AG08395 (cell line): ENCODE results near the gene WDR20.

Source experiments
- DNase-seq: peaks from one replicate; pipeline ENCODE4 v3.0.0; 2012; ENCODE audit warnings: mixed read lengths, low spot score

Gene WDR20

DNA sequence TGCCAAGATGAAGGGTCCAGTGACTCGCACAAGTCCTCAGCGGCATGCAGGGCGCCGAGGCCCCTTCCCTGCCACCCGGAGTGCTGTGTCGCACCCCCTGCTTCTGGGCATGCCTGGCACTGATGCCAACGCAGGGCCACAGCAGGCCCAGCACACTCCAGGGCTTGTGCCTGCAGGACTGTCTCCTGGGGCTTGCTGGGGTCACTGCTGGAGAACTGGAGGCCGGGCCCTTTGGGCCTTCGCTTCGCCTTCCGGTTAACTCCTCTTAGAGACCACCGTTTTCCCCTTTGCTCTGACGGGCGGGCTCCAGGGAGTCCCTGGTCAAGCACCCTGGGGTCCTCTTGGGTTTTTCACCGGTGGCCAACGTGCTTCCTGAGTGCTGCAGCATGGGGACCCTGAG, 79.6 kb downstream of the WDR20 start:
- no peak for DNase-seq

DNA sequence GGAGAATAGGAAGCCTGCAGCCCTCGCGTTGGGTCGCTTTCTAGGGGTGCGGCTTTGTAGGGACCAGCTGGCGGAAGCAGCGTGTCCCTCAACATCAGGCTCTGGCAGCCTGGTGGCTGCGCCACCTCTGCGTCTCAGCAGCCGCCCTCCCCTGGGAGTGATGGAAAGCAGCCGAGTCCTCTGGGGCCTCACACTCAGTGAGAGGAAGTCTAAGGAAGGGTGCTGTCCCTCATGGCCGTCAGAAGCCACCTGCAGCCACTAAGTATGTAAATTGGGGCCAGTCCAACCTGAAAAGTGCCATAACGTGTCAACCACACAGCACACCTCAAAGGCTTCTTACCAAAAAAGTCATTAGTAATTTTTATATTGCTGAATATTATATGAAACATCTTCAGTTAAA, 80.3 kb downstream of the WDR20 start:
- DNase-seq = no peak

DNA sequence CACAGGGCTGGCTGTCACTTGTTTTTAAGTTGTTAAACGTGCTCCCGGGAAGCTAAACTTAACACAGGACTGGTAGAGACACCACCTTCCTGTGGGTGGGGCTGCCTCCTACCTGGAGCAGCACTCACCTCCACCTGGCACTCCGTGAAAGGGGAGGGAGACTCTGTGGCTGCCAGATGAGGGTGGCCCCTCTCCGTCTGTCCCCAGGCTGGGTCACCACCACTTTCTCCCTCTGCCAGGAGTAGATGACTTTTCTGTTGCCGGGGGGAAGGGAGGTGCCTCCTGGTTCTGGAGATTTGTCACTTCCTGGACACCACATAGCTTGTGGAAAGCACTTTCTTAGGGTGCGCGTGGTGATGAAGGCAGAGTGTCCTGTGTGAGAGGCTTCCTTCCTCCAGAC, 81.3 kb downstream of the WDR20 start:
- peak; percentile 45 for DNase-seq

DNA sequence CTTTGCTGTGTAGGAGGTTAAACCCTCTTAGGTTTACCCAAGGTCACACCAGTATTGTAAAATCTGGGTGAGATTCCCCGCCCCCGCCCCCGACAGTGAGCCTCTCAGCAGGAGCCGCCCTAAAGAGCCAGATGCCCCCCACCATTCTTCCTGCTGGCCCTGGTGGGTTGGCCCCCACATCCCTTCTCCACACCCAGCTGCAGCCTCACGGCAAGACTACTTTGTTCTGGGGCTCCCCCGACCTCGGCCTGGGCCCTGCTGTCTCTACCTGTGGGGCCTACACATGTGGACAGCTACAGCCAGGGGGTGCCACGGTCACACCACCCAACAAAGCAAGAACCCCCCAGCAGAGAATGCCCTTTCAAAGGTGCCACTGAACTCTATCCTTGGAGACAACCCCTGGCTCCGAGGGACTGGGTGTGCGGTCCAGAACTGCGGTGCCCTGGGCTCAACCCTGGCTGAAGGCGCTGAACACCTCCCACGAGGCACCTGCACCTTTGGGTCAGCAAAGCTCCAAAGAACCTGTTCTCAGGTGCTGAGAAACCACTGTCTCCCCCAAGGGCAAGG, 82.4 kb downstream of the WDR20 start:
- DNase-seq = no peak

DNA sequence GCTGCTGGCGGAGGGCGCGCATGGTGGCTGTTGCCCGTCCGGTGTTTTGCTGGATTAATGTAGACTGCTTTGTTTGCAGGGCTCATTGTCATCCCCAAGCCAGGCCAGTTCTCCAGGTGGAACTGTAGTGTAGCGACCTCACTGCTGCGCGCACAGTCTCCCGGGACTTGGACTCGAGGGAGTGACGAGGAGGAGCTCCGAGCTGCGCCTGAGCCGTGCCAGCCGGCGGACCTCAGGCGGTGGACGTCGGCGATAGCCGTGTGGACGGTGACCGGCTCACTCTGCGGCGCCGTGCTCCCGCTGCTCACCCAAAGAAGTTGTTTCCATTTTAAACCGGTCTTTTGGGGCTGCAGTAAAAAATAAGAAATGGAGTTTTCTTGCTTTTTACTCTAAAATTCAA, 83.1 kb downstream of the WDR20 start:
- no peak for DNase-seq

DNA sequence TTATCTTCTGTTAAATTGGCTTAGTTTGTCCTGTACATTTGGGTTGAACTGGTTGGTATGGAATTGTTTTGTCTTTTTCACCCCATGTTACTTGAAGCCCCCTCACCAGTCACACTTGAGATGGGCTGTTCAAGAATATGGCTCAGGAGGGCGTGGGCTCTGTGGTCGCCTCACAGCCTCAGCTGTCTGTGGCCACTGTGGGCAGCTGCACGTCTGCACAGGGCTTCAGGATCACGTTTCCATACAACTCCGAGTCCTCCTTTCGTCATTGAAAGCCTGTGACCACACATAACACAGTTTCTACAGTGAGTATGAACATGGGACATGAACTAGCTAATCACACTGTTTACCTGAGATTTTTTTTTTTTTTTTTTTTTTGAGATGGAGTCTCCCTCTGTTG, 84.0 kb downstream of the WDR20 start:
- DNase-seq = no peak

DNA sequence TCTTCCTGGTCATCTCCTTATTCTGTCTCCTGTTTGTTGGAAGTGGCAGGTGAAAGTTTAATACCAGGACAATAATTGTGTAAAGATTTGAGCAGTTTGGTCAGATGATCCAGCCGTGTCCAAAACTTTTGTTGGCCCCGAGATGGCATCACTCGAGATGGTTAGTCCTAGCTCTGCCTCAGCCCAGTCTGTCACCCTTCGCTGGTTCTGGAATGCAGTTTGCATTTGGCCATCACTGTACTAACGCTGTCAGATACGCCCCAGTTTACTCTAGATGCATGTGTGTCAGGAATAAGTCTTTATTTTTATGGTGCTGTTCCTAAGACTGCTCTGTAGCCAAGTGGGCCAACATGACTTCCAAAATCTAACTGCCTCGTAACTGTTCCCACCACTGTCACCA, 85.7 kb downstream of the WDR20 start:
- no peak for DNase-seq

DNA sequence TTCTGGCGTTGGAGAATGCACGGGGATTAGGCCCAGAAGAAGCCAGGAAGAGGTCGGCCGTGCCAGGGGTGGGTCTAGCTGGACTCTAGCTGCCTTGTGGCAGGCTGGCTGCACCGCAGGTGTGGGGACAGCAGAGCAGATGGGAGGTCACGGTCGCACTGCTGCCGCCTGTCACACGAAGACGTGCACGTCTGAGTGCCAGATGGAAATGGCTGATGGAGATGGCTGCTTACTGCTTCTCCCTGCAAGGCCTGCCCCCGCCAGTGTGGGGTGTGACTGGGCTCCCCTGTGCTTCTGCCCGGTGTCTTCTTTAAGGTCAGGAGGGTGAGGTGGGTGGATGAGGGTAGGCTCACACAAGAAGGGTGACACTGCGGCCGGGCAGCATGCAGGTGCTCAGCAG, 86.2 kb downstream of the WDR20 start:
- DNase-seq = no peak

DNA sequence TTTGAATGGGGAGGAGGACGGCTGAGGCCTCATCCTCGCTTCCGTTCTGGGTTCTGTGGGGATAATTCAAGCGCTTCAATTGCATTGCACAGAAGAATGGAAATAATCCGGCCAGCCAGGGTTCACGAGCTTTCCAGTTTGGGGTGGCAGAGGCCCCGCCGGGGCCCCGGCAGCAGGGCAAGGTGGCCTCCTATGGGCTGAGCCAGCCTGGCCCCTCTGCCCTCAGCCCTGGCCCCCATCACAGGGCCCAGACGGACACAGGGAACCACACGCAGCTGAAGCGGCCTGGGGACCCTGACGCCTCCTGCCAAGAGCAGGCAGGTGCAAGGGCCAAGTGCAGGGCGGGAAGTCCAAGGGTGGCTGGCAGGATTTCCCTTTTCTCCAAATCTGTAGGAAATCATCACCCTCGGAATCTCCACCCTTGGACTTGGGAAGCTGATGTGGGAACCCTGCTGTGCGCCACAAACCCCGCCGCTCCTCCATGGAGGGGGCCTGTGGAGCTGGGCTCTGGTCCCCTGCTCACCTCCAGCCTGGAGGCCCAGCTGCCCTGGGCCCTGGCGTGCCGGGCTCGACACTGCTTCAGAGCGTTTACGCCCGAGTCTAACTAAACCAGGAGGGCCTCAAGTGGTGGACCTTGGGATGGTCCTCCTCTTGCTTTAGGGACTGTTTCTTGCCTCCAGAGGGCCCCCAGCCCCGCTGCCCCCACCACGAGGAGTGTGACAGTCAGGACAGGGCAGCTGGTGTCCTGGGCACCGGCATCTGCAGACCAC, 86.8 kb downstream of the WDR20 start:
- no peak for DNase-seq

DNA sequence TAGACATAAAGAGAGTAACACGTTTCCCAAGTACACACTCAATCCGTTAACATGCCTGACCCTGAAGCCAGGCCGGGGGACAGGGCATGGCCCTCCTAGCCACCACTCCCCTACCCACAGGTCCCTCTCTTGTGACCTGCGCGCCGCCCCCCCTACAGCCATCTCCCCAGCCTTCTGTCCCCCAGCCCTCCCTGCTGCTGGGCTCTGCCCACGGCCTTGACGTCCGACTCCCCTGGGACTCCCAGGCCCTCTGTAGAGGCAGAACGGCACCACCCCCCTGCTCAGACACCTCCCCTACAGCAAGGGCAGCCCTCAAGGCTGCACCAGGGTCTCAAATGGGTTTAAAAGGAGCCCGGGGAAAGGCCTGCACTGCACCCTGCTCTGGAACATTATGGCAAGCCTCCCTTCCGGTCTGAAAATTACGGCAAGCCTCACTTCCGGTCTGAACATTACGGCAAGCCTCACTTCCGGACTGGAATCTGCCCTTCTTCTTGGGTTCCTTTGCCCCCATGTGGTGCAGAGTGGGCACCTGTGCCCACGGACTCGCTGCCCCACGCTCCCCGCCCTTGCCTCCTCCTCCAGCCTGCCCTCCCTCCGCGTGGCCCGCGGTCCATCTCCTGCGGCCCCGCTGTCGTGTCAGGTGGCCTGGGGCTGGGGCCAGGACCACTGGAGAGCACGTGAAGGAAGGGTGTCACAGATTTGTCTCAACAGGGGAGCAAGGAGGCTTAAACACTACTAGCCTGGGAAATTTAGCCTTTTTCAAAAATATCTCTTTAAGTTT, 87.7 kb downstream of the WDR20 start:
- DNase-seq = peak; percentile 26

DNA sequence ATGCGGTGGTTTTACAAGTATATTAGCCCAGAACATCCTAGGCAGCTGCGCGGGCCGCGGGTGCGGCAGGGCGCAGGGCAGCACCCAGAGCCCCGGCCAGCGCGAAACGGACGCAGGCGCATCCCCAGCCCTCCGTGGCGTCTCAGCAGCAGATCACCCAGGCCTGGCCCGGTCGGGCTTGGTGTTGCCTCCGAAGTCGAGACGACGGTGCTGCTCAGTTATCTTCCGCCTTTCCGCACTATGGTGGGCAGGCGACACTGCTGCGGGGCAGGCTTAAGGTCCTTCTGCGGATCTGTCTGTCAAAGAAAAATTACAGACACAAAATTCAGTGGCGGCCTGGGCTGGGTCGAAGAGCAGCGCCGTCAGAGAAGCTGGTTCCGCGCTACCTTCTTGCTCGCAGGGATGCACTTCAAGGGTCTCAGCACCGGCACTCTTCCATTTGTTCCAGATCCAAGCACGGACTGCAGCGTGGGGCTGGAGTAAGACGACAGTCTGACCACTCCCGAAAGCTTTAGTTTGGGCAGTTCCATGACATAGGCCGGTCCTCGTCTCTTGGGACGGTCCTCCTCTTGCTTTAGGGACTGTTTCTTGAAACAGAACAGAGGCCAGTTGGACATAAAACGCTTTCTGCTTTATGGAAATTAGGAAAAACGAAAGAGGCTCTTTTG, 89.5 kb downstream of the WDR20 start:
- no peak for DNase-seq

DNA sequence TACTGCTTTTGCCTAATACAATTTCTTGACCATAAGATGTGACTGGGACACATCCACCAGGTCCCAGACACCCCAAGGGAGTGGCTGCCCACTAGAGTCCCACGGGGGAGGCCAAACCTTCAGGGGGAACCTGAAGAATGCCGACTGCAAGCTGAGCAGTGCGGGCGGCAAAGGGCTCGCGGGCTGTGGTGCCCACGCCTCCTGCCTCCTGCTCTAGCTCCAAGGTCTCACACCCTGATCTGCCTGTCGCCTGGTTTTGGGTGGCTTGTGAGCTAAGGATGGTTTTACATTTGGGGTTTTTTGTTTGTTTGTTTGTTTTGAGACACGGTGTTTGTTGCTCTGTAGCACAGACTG, 90.0 kb downstream of the WDR20 start:
- DNase-seq = no peak

DNA sequence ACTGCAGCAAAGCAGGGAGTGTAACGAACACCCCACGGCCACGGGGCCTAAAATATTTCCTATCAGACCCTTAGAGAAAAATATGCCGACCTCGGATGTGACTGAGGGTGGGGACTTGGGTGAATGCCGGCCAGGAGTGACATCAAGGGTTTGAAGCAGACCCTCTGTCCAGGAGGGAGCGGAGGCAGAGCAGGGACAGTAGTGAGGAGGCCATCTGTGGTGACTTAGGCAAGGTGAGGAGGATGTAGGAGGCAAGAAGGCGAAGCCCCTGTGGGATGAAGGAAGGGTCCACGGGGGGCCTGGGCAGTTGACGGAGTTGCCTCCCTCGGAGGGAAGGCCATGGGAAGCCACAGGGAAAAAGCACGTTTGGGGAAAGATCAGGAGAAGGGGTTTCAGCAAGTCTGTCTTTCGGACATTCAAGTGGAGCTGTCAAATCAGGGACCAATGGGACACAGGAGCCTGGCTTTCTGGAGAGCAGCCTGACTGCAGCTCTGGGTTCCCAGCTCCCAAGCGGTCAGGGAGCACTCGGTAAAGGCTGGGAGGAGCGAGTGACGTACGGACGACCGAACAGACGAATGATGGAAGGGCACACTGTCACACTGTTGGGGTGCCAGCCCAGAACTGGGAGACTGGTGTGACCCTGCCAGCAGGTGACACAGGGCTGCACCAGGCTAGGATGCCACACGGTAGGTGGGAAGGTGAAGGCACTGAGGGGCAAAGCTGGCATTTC, 90.9 kb downstream of the WDR20 start:
- DNase-seq = no peak

DNA sequence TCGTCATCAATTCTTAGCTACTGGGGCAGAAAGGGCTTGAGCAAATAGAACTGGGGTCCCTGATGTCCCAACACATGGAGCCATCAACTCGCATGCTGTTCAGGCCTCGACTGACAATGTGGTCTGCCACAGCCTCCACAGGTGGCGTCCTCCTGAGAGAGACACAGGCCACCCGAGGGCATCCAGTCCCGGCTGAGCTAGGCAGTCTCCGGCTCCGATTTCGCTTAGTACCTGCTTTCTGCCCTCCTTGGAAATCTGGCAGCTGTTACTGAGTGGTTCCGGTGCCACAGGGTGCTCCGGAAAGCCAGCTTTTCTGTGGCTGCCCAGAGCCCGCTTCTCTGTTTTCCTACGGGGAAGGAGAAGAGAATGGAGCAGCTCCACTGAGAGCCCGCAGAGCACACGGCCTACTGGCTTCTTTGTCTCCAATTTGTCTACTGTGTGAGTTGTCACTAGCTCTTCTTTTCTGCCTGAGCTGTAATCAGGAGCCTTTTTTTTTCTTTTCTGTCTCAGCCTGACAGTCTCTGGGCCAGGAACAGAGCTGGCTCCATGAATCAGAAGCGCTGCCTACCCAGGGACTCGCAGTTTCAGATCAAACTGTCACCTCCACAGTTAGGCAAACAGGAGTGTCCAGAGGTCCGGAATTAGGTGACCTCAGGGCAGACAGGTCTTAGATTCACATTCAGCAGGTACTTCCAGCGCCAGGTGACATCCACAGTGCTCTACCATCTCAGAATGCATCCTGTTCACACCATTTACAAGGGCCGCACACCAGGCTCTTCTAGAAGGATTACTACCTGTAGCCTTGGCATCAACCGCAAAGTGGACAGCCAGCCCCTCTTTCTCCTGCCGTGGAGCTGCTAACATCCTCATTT, 92.0 kb downstream of the WDR20 start:
- no peak for DNase-seq

DNA sequence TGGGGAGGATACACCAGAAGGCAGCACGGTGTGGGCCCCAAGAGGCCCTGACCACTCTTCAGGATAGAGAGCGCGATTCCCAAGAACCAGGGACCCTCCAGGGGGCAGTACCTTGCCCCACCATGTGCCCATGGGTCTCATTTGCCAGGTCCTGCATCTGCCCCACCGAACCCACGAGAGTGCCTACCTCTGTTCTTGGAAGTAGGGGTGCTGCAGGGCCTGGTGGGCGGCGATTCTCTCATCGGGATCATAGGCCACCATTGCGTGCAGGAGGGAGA, 92.6 kb downstream of the WDR20 start:
- DNase-seq = no peak

DNA sequence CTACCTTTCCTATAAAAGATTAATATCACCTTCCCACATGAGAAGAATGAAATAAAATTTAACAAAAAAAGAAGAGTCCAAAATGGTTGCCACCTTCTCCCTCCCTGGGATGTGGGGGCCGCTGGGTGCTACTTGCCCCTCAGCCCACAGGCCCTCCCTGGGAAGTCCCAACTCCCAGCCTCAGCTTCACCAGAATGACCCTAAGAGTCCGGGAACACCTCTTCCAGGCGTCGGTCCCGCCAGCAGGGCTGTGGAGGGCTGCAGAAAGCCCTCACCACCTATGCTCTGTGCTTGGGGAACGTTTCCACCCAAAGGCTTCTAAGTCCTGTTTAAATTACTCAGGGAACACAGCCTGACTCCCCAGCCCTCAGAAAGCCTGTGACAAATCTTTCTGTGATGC, 93.4 kb downstream of the WDR20 start:
- DNase-seq = no peak

DNA sequence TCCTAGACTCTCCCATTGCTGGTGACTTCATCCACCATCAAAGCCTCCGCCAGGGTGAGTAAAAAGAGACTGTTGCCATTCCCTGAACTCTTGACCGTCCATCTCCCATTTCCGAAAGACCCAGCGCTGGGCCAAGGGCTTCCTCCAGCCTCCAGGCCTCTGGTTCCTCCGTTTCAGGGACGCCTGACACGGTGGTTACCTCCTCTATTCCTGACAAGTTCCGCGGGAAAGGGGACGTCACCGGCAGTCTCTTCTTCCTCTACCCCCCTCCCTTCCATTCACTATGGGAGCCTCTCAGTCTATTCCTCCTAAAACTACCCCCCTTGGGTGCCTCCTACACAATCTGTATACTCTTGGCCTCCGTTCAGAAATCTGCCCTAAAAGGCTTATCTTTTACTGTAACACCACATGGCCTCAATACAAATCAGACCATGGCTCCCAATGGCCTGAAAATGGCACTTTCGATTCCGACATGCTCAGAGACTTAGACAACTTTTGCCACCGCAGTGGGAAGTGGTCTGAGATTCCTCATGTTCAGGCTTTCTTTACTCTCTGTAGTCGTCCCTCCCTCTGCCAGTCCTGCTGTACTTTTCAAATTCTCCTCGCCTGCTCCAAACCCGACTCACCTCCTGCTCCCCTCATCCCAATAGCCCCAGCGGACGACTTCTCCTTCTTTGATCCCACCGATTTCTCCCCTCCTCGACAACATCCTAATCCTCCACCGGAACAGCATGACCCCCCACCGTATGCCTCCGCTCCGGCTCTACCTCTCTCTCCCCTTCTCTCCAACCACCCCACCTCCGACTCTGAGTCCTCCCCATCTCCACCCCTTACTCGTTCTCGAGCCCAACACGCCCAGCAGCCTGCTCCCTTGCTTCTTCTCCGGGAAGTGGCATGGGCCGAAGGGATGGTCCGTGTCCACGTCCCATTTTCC, 94.9 kb downstream of the WDR20 start:
- no peak for DNase-seq

DNA sequence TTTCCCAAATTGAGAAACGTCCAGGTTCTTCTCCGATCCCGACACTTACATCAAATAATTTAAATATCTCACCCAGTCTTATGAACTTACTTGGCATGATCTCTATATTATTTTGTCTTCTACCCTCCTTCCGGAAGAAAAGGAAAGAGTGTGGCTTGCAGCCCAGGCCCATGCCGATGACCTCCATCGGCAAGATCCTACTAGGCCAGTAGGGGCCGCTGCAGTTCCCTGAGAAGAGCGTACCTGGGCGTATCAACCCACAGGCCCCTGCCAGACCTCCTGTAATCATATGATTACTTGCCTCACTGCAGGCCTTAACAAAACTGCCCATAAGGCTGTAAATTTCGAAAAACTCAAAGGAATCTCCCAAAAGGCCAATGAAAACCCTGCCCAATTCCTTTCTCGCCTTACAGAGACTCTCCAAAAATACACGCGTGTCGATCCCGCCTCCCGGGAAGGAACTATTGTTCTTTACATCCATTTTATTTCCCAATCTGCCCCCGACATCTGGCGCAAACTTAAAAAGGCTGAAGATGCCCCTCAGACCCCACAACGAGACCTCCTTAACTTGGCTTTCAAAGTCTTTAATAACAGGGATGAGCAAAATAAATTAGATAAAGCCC, 95.7 kb downstream of the WDR20 start:
- peak; percentile 90 for DNase-seq

DNA sequence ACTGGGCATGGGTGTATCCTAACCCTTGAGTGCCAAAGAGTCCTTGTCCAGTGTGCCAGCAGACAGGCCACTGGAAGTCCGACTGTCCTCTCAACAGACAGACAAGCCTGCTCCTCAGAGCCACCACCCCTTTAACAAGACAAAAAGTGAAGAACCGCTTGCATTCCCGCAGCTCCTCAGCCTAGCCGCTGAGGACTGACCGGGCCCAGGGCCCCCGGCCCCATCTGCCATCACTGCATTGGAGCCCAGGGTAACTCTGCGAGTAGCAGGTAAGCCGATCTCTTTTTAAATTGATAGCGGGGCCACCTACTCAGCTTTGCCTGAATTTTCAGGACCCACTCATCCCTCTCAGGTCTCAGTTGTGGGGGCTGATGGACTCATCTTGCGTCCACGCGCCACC, 96.3 kb downstream of the WDR20 start:
- no peak for DNase-seq

DNA sequence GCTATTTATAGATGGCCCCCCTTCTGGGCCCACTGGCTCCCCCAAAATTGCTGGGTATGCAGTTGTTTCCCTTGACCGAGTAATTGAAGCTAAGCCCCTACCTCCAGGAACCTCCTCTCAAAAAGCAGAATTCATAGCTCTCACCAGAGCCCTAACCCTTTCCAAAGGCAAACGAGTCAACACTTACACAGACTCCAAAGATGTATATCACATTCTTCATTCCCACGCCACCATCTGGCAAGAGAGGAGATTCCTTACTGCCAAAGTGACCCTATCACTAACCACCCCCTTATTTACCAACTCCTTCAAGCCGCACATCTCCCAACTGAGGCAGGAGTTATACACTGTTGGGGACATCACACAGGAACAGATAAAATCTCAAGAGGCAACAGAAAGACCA, 98.4 kb downstream of the WDR20 start:
- DNase-seq = no peak
